Endothelial cell of umbilical vein (primary cell): ENCODE measurements around the gene DNAJC18.

Experiments
- EZH2 ChIP-seq: IDR thresholded peaks from 2 replicates; pipeline ENCODE4 v1.6.1; 2012; ENCODE audit warnings: borderline replicate concordance, low read depth, mild to moderate bottlenecking, moderate library complexity, low read length, inconsistent platforms; ENCODE audit not compliant: severe bottlenecking
- FOS ChIP-seq: IDR thresholded peaks from 2 replicates; pipeline ENCODE4 v1.6.1; 2011; ENCODE audit warnings: mild to moderate bottlenecking, low read length, moderate library complexity, borderline replicate concordance; ENCODE audit not compliant: insufficient read depth
- GATA2 ChIP-seq: IDR thresholded peaks from 2 replicates; pipeline ENCODE4 v1.7.0; 2011; ENCODE audit warnings: low read depth, mild to moderate bottlenecking, moderate library complexity, mixed read lengths, low read length; ENCODE audit not compliant: insufficient read length, insufficient read depth
- JUN ChIP-seq: IDR thresholded peaks from 2 replicates; pipeline ENCODE4 v1.6.1; 2011; ENCODE audit warnings: borderline replicate concordance, low read depth; ENCODE audit not compliant: insufficient read length, insufficient read depth
- MAX ChIP-seq: IDR thresholded peaks from 2 replicates; pipeline ENCODE4 v1.6.1; 2011; ENCODE audit not compliant: insufficient read depth, insufficient read length
- MYC ChIP-seq: IDR thresholded peaks from one replicate; pipeline ENCODE4 v1.6.1; 2011; ENCODE audit warnings: mild to moderate bottlenecking, low read depth, low read length
- POLR2A ChIP-seq: IDR thresholded peaks from 2 replicates; pipeline ENCODE4 v1.6.1; 2012; ENCODE audit warnings: low read depth, mild to moderate bottlenecking, control low read depth, low read length
- POLR2AphosphoS5 ChIP-seq: IDR thresholded peaks from 2 replicates; pipeline ENCODE4 v1.6.1; 2012; ENCODE audit warnings: low read depth, mild to moderate bottlenecking, control low read depth, low read length, moderate library complexity; ENCODE audit not compliant: insufficient read depth
- TF ChIP-seq, protein P1 (sequence below), 2 donors: IDR thresholded peaks; 1 replicate in 1 of 2; 2 replicates in 1 of 2; pipeline ENCODE4 v1.5.1; 2011; ENCODE audit warnings: low read length in 2 of 2, mild to moderate bottlenecking in 2 of 2, moderate library complexity in 2 of 2, control low read depth in 1 of 2, inconsistent platforms in 1 of 2, low read depth in 1 of 2; ENCODE audit not compliant: insufficient read depth in 1 of 2; ENCODE audit errors: extremely low read depth in 1 of 2

- TF ChIP-seq, protein P1, sequence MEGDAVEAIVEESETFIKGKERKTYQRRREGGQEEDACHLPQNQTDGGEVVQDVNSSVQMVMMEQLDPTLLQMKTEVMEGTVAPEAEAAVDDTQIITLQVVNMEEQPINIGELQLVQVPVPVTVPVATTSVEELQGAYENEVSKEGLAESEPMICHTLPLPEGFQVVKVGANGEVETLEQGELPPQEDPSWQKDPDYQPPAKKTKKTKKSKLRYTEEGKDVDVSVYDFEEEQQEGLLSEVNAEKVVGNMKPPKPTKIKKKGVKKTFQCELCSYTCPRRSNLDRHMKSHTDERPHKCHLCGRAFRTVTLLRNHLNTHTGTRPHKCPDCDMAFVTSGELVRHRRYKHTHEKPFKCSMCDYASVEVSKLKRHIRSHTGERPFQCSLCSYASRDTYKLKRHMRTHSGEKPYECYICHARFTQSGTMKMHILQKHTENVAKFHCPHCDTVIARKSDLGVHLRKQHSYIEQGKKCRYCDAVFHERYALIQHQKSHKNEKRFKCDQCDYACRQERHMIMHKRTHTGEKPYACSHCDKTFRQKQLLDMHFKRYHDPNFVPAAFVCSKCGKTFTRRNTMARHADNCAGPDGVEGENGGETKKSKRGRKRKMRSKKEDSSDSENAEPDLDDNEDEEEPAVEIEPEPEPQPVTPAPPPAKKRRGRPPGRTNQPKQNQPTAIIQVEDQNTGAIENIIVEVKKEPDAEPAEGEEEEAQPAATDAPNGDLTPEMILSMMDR (IDR thresholded peaks at IDR 0.05; ENCODE audit: extremely low read depth in 1 of 2, insufficient read depth in 1 of 2, low read depth in 1 of 2, low read length in 2 of 2): no peak
- TF ChIP-seq POLR2A (no peak), MAX (no peak), FOS (no peak), EZH2 (no peak), POLR2AphosphoS5 (no peak), JUN (no peak), GATA2 (no peak), MYC (no peak)
Observed at GRCh38 chr5:139435676-139436075, 3.6 kb downstream of the DNAJC18 start.
